ENCODE results near the gene C6orf15. TPM values are rescaled to one million over a fixed set of nuclear protein-coding genes. Genes with fewer than 3 reads are reported as not detected.

Gene C6orf15
- total RNA-seq, 2 experiments from 2014 or later = not detected

GRCh38 chr6:31140643-31141042 is 28.3 kb upstream of the C6orf15 start:
- POLR2A ChIA-PET = no interaction called here

GRCh38 chr6:31139599-31139998 is 27.2 kb upstream of the C6orf15 start:
- peaks cover 6% of the 10 kb centered on the region for H3K4me1 Mint-ChIP-seq (ENCODE audit: low read depth)
- DNase-seq (no peak), ATAC-seq (ENCODE audit: poor library complexity) (no peak)
- no peak overlapping the region for H3K27ac Mint-ChIP-seq
- Histone ChIP-seq H3K27ac (ENCODE audit: low read depth in 1 of 2, low read length in 2 of 2) (no peak overlapping the region), H3K9me3 (ENCODE audit: control insufficient read depth in 1 of 2, insufficient read depth in 1 of 2, low read length in 2 of 2) (no peaks in the 10 kb centered on the region), H3K36me3 (ENCODE audit: insufficient read depth, low read length) (peaks cover 7% of the 10 kb centered on the region), H3K4me1 (ENCODE audit: insufficient read depth, low read length) (peaks cover 9% of the 10 kb centered on the region), H3K27me3 (ENCODE audit: control insufficient read depth in 1 of 2, insufficient read depth in 2 of 2, low read length in 2 of 2) (no peaks in the 10 kb centered on the region), H3K4me3 (ENCODE audit: low read length) (no peak overlapping the region)
- no peaks in the 10 kb centered on the region for H3K9me3 Mint-ChIP-seq
- H3K27me3 Mint-ChIP-seq = no peaks in the 10 kb centered on the region
- H3K4me3 Mint-ChIP-seq = no peak overlapping the region
- CTCF ChIA-PET = interaction anchor here (2.6 to 3.4 kb wide), 2 partner anchors 53 to 227 kb away, joined by 12 to 19 read pairs; no protein-coding TSS in a partner anchor
- intact Hi-C loops (cut with DNase I, micrococcal nuclease) = no loop called here
- POLR2A ChIA-PET = interaction anchor here (1.6 kb wide), 2 partner anchors 53 to 215 kb away, joined by 4 to 6 read pairs; no protein-coding TSS in a partner anchor
- H3K36me3 Mint-ChIP-seq (ENCODE audit: low read depth) = peaks cover 13% of the 10 kb centered on the region
- TF ChIP-seq CTCF (IDR thresholded peaks at IDR 0.05) = no peak

More at GRCh38 chr6:31140643-31141042, 28.3 kb upstream of the C6orf15 start:
- Histone ChIP-seq H3K4me1 (ENCODE audit: insufficient read depth, low read length) (peaks cover 9% of the 10 kb centered on the region), H3K27me3 (ENCODE audit: control insufficient read depth in 1 of 2, insufficient read depth in 2 of 2, low read length in 2 of 2) (no peaks in the 10 kb centered on the region), H3K9me3 (ENCODE audit: control insufficient read depth in 1 of 2, insufficient read depth in 1 of 2, low read length in 2 of 2) (no peaks in the 10 kb centered on the region), H3K27ac (ENCODE audit: low read depth in 1 of 2, low read length in 2 of 2) (no peak overlapping the region), H3K4me3 (ENCODE audit: low read length) (no peak overlapping the region), H3K36me3 (ENCODE audit: insufficient read depth, low read length) (peaks cover 9% of the 10 kb centered on the region)
- TF ChIP-seq CTCF (IDR thresholded peaks at IDR 0.05) = no peak
- no peak overlapping the region for H3K4me3 Mint-ChIP-seq
- intact Hi-C loops (cut with DNase I, micrococcal nuclease) = loop anchor here in 1 of 2 experiments (5.0 kb wide), 1 partner anchor 37 kb away; no protein-coding TSS in a partner anchor
- H3K9me3 Mint-ChIP-seq = no peaks in the 10 kb centered on the region
- H3K27me3 Mint-ChIP-seq = no peaks in the 10 kb centered on the region
- ATAC-seq (ENCODE audit: poor library complexity) (no peak), DNase-seq (no peak)
- H3K4me1 Mint-ChIP-seq (ENCODE audit: low read depth) = peaks cover 6% of the 10 kb centered on the region
- no peak overlapping the region for H3K27ac Mint-ChIP-seq
- H3K36me3 Mint-ChIP-seq (ENCODE audit: low read depth) = peaks cover 17% of the 10 kb centered on the region
- CTCF ChIA-PET = interaction anchor here (0.7 to 2.6 kb wide), 3 partner anchors 18 to 1835 kb away, joined by 3 to 12 read pairs (median 4); partner anchors contain the start of gene TCF19

- peaks cover 7% of the 10 kb centered on the region for H3K36me3 Mint-ChIP-seq (ENCODE audit: low read depth)
- DNase-seq = no peak
- Histone ChIP-seq H3K4me3 (ENCODE audit: low read length) (no peak within 1 kb of the TSS), H3K27ac (ENCODE audit: low read depth in 1 of 2, low read length in 2 of 2) (no peak within 1 kb of the TSS), H3K9me3 (ENCODE audit: control insufficient read depth in 1 of 2, insufficient read depth in 1 of 2, low read length in 2 of 2) (no peaks in the 10 kb centered on the region), H3K4me1 (ENCODE audit: insufficient read depth, low read length) (peaks cover 9% of the 10 kb centered on the region), H3K36me3 (ENCODE audit: insufficient read depth, low read length) (peaks cover 1% of the 10 kb centered on the region), H3K27me3 (ENCODE audit: control insufficient read depth in 1 of 2, insufficient read depth in 2 of 2, low read length in 2 of 2) (no peaks in the 10 kb centered on the region)
- H3K9me3 Mint-ChIP-seq = no peaks in the 10 kb centered on the region
- intact Hi-C loops (cut with DNase I, micrococcal nuclease) = no loop called here
- no peak within 1 kb of the TSS for H3K4me3 Mint-ChIP-seq
- peaks cover 6% of the 10 kb centered on the region for H3K4me1 Mint-ChIP-seq (ENCODE audit: low read depth)
- H3K27ac Mint-ChIP-seq = no peak within 1 kb of the TSS
- no peaks in the 10 kb centered on the region for H3K27me3 Mint-ChIP-seq
- TF ChIP-seq CTCF (IDR thresholded peaks at IDR 0.05) = no peak
- ChIA-PET CTCF (interaction anchor here (2.6 to 3.4 kb wide), 2 partner anchors 53 to 228 kb away, joined by 12 to 19 read pairs; no protein-coding TSS in a partner anchor), POLR2A (interaction anchor here (1.0 to 1.6 kb wide), 3 partner anchors 54 to 228 kb away, joined by 4 to 6 read pairs (median 5); no protein-coding TSS in a partner anchor)
- no peak for ATAC-seq (ENCODE audit: poor library complexity)
Measured at GRCh38 chr6:31138982-31139381, 26.6 kb upstream of the C6orf15 start, which contains the start of gene PSORS1C2. Gene PSORS1C2, minus strand, starts transcription at chr6:31139066. Its CDS starts 40 bp downstream, at chr6:31139026.

Data from CD4-positive, alpha-beta T cell (primary cell).